HepG2 (cell line): ENCODE data around the gene LTB4R. TPM values are rescaled to one million over a fixed set of nuclear protein-coding genes. Genes with fewer than 3 reads are reported as not detected.

Experiments
- ATAC-seq: fragments of 200-7000 bp; cut with Tn5 transposase; 3 replicates; pipeline ENCODE4 v1.9.1; 2020; ENCODE audit warnings: mild to moderate bottlenecking, moderate library complexity
- BruUV-seq: library from RNA; stranded (reverse); fragments of 400-500 nt; replicated peaks from 2 replicates; lab custom pipeline; 2021; lab: Mats Ljungman, UMichigan
- CTCF ChIA-PET: fragments of 300-600 bp; formaldehyde crosslinking; extraction: SDS; loops from one replicate; lab custom pipeline; 2021; ENCODE audit warnings: low total read pairs, inconsistent platforms, low intra/inter-chr PET ratio; lab: Yijun Ruan, JAX
- POLR2A ChIA-PET: fragments of 350-600 bp; sonication (Branson Sonifier 250); formaldehyde crosslinking; loops from one replicate; lab custom pipeline; 2020; ENCODE audit warnings: antibody characterized with exemption, inconsistent platforms; lab: Yijun Ruan, JAX
- DNase-seq: peaks from one replicate; pipeline ENCODE4 v3.0.0-alpha.2; 2015; ENCODE audit warnings: low spot score
- FAIRE-seq: peaks from 3 replicates; lab custom pipeline; 2011; peaks lifted over from hg19 to GRCh38; lab: Jason Lieb, UNC
- H2AFZ ChIP-seq: one replicate; pipeline ENCODE4 v1.6.1; 2011; ENCODE audit warnings: low read length, inconsistent platforms
- H3K27ac ChIP-seq: fragments of 300-600 bp; 3 replicates; pipeline ENCODE4 v1.8.0; 2011; ENCODE audit warnings: mixed run types, mild to moderate bottlenecking, mixed read lengths, low read length, inconsistent platforms; ENCODE audit not compliant: insufficient read depth; ENCODE audit errors: extremely low read length
- H3K27me3 ChIP-seq, 2 experiments: fragments of 200-600 bp in 1 of 2; 2 replicates in 1 of 2; 3 replicates in 1 of 2; pipeline versions ENCODE4 v1.6.0 to v1.8.0; 2011; ENCODE audit warnings: low read length in 2 of 2, mild to moderate bottlenecking in 2 of 2, moderate library complexity in 2 of 2, inconsistent platforms in 1 of 2; ENCODE audit not compliant: insufficient read depth in 2 of 2, control insufficient read depth in 1 of 2
- H3K36me3 ChIP-seq, 2 experiments: fragments of 200-600 bp in 1 of 2; replicated peaks in 1 of 2; 2 replicates in 1 of 2; 3 replicates in 1 of 2; pipeline versions ENCODE4 v1.5.1 to v1.8.0; 2011; ENCODE audit warnings: low read length in 2 of 2, inconsistent platforms in 1 of 2; ENCODE audit not compliant: insufficient read depth in 2 of 2, control insufficient read depth in 1 of 2
- H3K4me1 ChIP-seq: 2 replicates; pipeline ENCODE4 v1.5.1; 2012; ENCODE audit warnings: low read length, inconsistent platforms; ENCODE audit not compliant: insufficient read depth
- H3K4me2 ChIP-seq: 2 replicates; pipeline ENCODE4 v1.6.0; 2011; ENCODE audit warnings: low read depth, low read length, inconsistent platforms
- H3K4me3 ChIP-seq, 3 experiments: fragments of 200-600 bp in 1 of 3; sonication (generic), shearing (Covaris generic) in 1 of 3; replicated peaks in 1 of 3; 2 replicates each; pipeline ENCODE4 v1.5.1; 2011 to 2016; ENCODE audit warnings: low read length in 3 of 3, inconsistent platforms in 2 of 3, low read depth in 2 of 3, mild to moderate bottlenecking in 2 of 3, control low read depth in 1 of 3, mixed read lengths in 1 of 3; ENCODE audit not compliant: insufficient read depth in 1 of 3
- H3K79me2 ChIP-seq: one replicate; pipeline ENCODE4 v1.6.1; 2011; ENCODE audit warnings: low read length, inconsistent platforms; ENCODE audit not compliant: insufficient read depth
- H3K9ac ChIP-seq: 2 replicates; pipeline ENCODE4 v1.6.0; 2011; ENCODE audit warnings: mild to moderate bottlenecking, low read depth, low read length, inconsistent platforms; ENCODE audit not compliant: insufficient read depth
- H3K9me3 ChIP-seq: 2 replicates; pipeline ENCODE4 v1.5.1; 2012; ENCODE audit warnings: mild to moderate bottlenecking, low read length
- H4K20me1 ChIP-seq: 2 replicates; pipeline ENCODE4 v1.6.0; 2011; ENCODE audit warnings: inconsistent platforms, mild to moderate bottlenecking, low read length, moderate library complexity; ENCODE audit not compliant: insufficient read depth
- ELF4 ChIP-seq: sonication (generic); formaldehyde crosslinking; IDR thresholded peaks from 2 replicates; pipeline ENCODE4 v1.5.0; 2020; ENCODE audit warnings: missing genetic modification reagents, mild to moderate bottlenecking, moderate library complexity, borderline replicate concordance
- MYC ChIP-seq: sonication (generic); formaldehyde crosslinking; IDR thresholded peaks from 2 replicates; pipeline ENCODE4 v1.9.0; 2021; ENCODE audit warnings: missing genetic modification reagents, borderline replicate concordance
- SNAI1 ChIP-seq: sonication (generic); formaldehyde crosslinking; IDR thresholded peaks from 2 replicates; pipeline ENCODE4 v1.5.0; 2020; ENCODE audit warnings: mild to moderate bottlenecking, missing genetic modification reagents, borderline replicate concordance
- THAP7 ChIP-seq: sonication (generic); formaldehyde crosslinking; IDR thresholded peaks from 2 replicates; pipeline ENCODE4 v1.8.1; 2023; ENCODE audit warnings: mild to moderate bottlenecking, missing genetic modification reagents
- WGBS: methylation state at CpG from one replicate; pipeline ENCODE4 v1.1.6; 2017; ENCODE audit warnings: low lambda C conversion rate; 5-methylcytosine and 5-hydroxymethylcytosine counted together
- in situ Hi-C: cut with HindIII; loops from 2 replicates; pipeline ENCODE4 v1.10.0; 2017; ENCODE audit warnings: low pct_unique_long_range_greater_than_20kb; ENCODE audit not compliant: extremely low pct_ligation_motif_present
- intact Hi-C: fragments of 100-400 bp; cut with micrococcal nuclease; formaldehyde crosslinking; loops from one replicate; pipeline ENCODE4 v1.10.0; 2022; ENCODE audit not compliant: unreplicated experiment
- polyA plus RNA-seq, 8 experiments: library from polyadenylated mRNA; depleted of rRNA in 3 of 8; stranded (reverse) in 7 of 8; unstranded in 1 of 8; fragments of >200 nt; fragmentation: Illumina TruSeq in 4 of 8; extraction: Trizol in 4 of 8; gene quantifications; 2 replicates each; pipeline versions ENCODE4 v1.2.1 to v1.2.3, GENCODE V29; 2011 to 2016; ENCODE audit warnings: low read depth in 4 of 8, missing spikeins in 1 of 8, mixed read lengths in 1 of 8; ENCODE audit not compliant: insufficient read depth in 1 of 8
- total RNA-seq, 5 experiments: library from RNA; depleted of rRNA; stranded (reverse); fragments of >200 nt; fragmentation: Illumina TruSeq; extraction: Trizol; gene quantifications; 2 replicates each; pipeline ENCODE4 v1.2.3, GENCODE V29; 2016; ENCODE audit warnings: low read depth in 1 of 5
- TF ChIP-seq, protein P1 (sequence below): sonication (generic); formaldehyde crosslinking; IDR thresholded peaks from 2 replicates; pipeline ENCODE4 v1.5.1; 2020; ENCODE audit warnings: mild to moderate bottlenecking, missing genetic modification reagents, moderate library complexity

The LTB4R gene
- total and polyA plus RNA-seq, 2 of the 13 experiments (the other 11 are each of a cell fraction or from before 2014, with no cell fraction given), result 3.2 to 8.2 TPM

- 0 out of 2 replicates have a peak, but pooled peaks have one; percentile 0 for TF ChIP-seq THAP7 (CRISPR knock-in tag)
- TF ChIP-seq SNAI1 (CRISPR knock-in tag), result no peak
- no peak for FAIRE-seq
These were observed 26.0 kb upstream of the LTB4R start for GRCh38 chr14:24285351-24285750.

DNA sequence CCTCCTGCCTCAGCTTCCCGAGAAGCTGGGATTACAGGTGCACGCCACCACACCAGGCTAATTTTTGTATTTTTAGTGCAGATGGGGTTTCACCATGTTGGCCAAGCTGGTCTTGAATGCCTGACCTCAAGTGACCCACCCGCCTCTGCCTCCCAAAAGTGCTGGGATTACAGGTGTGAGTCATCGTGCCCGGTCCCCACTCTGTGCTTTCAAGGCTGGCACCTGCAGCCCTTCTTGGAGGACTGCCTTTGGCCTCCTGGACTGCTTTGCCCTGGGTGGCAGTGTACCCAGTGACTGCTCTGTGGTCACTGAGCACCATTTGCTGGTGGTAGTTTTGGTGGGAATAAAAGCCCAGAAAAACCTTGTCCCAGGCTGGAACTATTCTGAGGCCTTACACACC, 24.3 kb upstream of the LTB4R start:
- POLR2A ChIA-PET, result interaction anchor here (0.7 to 1.7 kb wide), 4 partner anchors 14 to 44 kb away, joined by 3 to 11 read pairs (median 5); partner anchors contain the start of genes CIDEB, RABGGTA and TINF2
- Histone ChIP-seq H3K4me3 (no peak overlapping the region), H3K9ac (no peak overlapping the region), H3K27ac (no peak overlapping the region), H3K4me1 (peaks cover 9% of the 10 kb centered on the region), H3K9me3 (no peaks in the 10 kb centered on the region), H4K20me1 (no peaks in the 10 kb centered on the region), H3K79me2 (no peaks in the 10 kb centered on the region), H3K4me2 (no peak overlapping the region), H3K27me3 (no peaks in the 10 kb centered on the region), H2AFZ (no peak overlapping the region), H3K36me3 (peaks cover 26 to 28% of the 10 kb centered on the region in 2 experiments)
- no TSS peak for BruUV-seq
- CTCF ChIA-PET, result no interaction called here
- intact Hi-C loops (no loop called here), in situ Hi-C loops (no loop called here)
- 95% methylated on average over 5 of the region's 5 CpGs for WGBS
- ATAC-seq (no peak), FAIRE-seq (no peak), DNase-seq (no peak)
- TF ChIP-seq ELF4 (CRISPR knock-in tag) (no peak), MYC (CRISPR knock-in tag) (0 out of 2 replicates have a peak, but pooled peaks have one; percentile 9)
- TF ChIP-seq, protein P1, sequence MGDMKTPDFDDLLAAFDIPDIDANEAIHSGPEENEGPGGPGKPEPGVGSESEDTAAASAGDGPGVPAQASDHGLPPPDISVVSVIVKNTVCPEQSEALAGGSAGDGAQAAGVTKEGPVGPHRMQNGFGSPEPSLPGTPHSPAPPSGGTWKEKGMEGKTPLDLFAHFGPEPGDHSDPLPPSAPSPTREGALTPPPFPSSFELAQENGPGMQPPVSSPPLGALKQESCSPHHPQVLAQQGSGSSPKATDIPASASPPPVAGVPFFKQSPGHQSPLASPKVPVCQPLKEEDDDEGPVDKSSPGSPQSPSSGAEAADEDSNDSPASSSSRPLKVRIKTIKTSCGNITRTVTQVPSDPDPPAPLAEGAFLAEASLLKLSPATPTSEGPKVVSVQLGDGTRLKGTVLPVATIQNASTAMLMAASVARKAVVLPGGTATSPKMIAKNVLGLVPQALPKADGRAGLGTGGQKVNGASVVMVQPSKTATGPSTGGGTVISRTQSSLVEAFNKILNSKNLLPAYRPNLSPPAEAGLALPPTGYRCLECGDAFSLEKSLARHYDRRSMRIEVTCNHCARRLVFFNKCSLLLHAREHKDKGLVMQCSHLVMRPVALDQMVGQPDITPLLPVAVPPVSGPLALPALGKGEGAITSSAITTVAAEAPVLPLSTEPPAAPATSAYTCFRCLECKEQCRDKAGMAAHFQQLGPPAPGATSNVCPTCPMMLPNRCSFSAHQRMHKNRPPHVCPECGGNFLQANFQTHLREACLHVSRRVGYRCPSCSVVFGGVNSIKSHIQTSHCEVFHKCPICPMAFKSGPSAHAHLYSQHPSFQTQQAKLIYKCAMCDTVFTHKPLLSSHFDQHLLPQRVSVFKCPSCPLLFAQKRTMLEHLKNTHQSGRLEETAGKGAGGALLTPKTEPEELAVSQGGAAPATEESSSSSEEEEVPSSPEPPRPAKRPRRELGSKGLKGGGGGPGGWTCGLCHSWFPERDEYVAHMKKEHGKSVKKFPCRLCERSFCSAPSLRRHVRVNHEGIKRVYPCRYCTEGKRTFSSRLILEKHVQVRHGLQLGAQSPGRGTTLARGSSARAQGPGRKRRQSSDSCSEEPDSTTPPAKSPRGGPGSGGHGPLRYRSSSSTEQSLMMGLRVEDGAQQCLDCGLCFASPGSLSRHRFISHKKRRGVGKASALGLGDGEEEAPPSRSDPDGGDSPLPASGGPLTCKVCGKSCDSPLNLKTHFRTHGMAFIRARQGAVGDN (CRISPR knock-in tag), result peak; percentile 20; the same call in 1 of the 2 replicates

More at GRCh38 chr14:24285351-24285750, 26.0 kb upstream of the LTB4R start:
- H3K79me2 ChIP-seq, result no peaks in the 10 kb centered on the region
- peak; percentile 3; the same call in 1 of the 3 replicates for ATAC-seq
- H3K9ac ChIP-seq, result no peak overlapping the region
- no peaks in the 10 kb centered on the region for H4K20me1 ChIP-seq
- H3K27me3 ChIP-seq, result no peaks in the 10 kb centered on the region
- in situ Hi-C loops (no loop called here), intact Hi-C loops (no loop called here)
- CTCF ChIA-PET, result no interaction called here
- no peak overlapping the region for H3K27ac ChIP-seq
- H3K36me3 ChIP-seq, result peaks cover 10 to 12% of the 10 kb centered on the region in 2 experiments
- H3K9me3 ChIP-seq, result no peaks in the 10 kb centered on the region
- BruUV-seq, result no TSS peak
- POLR2A ChIA-PET, result interaction anchor here (1.1 kb wide), 1 partner anchor 43 kb away, joined by 4 read pairs; the partner anchor contains the start of gene TINF2
- H3K4me1 ChIP-seq, result no peaks in the 10 kb centered on the region
- no peak overlapping the region for H2AFZ ChIP-seq
- H3K4me2 ChIP-seq, result no peak overlapping the region
- DNase-seq, result no peak
- no peak overlapping the region for H3K4me3 ChIP-seq
- 75% methylated on average over 4 of the region's 4 CpGs for WGBS
